ENCODE data around the gene ZNF827.

GRCh38 chr4:145904413-145905177 lies 34.0 kb downstream of the ZNF827 start:
- TF ChIP-seq YY1 (IDR thresholded peaks at IDR 0.05; ENCODE audit: low read depth) (no peak), RAD21 (IDR thresholded peaks at IDR 0.05; ENCODE audit: low read depth) (no peak), TAF1 (IDR thresholded peaks at IDR 0.05; ENCODE audit: low read depth) (no peak), MAX (IDR thresholded peaks at IDR 0.05) (no peak), EP300 (IDR thresholded peaks at IDR 0.05; ENCODE audit: borderline replicate concordance) (no peak), FOXM1 (IDR thresholded peaks at IDR 0.05; ENCODE audit: borderline replicate concordance, low read depth) (no peak), TEAD4 (IDR thresholded peaks at IDR 0.05) (no peak), CEBPB (IDR thresholded peaks at IDR 0.05) (no peak), ZBTB7A (IDR thresholded peaks at IDR 0.05; ENCODE audit: low read depth) (no peak), TCF12 (IDR thresholded peaks at IDR 0.05; ENCODE audit: low read depth) (no peak), NFIC (IDR thresholded peaks at IDR 0.05) (no peak), EGR1 (IDR thresholded peaks at IDR 0.05) (no peak)
- TF ChIP-seq, protein P1, sequence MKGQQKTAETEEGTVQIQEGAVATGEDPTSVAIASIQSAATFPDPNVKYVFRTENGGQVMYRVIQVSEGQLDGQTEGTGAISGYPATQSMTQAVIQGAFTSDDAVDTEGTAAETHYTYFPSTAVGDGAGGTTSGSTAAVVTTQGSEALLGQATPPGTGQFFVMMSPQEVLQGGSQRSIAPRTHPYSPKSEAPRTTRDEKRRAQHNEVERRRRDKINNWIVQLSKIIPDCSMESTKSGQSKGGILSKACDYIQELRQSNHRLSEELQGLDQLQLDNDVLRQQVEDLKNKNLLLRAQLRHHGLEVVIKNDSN (IDR thresholded peaks at IDR 0.05): no peak
- TF ChIP-seq, protein P2, sequence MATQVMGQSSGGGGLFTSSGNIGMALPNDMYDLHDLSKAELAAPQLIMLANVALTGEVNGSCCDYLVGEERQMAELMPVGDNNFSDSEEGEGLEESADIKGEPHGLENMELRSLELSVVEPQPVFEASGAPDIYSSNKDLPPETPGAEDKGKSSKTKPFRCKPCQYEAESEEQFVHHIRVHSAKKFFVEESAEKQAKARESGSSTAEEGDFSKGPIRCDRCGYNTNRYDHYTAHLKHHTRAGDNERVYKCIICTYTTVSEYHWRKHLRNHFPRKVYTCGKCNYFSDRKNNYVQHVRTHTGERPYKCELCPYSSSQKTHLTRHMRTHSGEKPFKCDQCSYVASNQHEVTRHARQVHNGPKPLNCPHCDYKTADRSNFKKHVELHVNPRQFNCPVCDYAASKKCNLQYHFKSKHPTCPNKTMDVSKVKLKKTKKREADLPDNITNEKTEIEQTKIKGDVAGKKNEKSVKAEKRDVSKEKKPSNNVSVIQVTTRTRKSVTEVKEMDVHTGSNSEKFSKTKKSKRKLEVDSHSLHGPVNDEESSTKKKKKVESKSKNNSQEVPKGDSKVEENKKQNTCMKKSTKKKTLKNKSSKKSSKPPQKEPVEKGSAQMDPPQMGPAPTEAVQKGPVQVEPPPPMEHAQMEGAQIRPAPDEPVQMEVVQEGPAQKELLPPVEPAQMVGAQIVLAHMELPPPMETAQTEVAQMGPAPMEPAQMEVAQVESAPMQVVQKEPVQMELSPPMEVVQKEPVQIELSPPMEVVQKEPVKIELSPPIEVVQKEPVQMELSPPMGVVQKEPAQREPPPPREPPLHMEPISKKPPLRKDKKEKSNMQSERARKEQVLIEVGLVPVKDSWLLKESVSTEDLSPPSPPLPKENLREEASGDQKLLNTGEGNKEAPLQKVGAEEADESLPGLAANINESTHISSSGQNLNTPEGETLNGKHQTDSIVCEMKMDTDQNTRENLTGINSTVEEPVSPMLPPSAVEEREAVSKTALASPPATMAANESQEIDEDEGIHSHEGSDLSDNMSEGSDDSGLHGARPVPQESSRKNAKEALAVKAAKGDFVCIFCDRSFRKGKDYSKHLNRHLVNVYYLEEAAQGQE (IDR thresholded peaks at IDR 0.05; ENCODE audit: low read depth): no peak
